Measurements from ENCODE around the gene CLRN2. TPM values are rescaled to one million over a fixed set of nuclear protein-coding genes. Genes with fewer than 3 reads are reported as not detected.
"Not testable (repeated sequence)": the region's sequence is repeated elsewhere in the genome, so short reads cannot be mapped to it uniquely, and the experiment has no call there.

CLRN2 gene
- total RNA-seq, 1 donor from 2014 or later: not detected

- Mint-ChIP-seq H3K27me3 (ENCODE audit: unreplicated experiment) (peaks cover 4% of the 10 kb centered on the region), H3K27ac (ENCODE audit: unreplicated experiment) (no peak overlapping the region), H3K9me3 (ENCODE audit: unreplicated experiment) (peaks cover 1% of the 10 kb centered on the region), H3K36me3 (ENCODE audit: unreplicated experiment) (no peaks in the 10 kb centered on the region), H3K4me3 (ENCODE audit: unreplicated experiment) (no peak overlapping the region), H3K4me1 (ENCODE audit: low read depth, unreplicated experiment) (peaks cover 5% of the 10 kb centered on the region)
- no peak for TF ChIP-seq CTCF (IDR thresholded peaks at IDR 0.05; ENCODE audit: partially characterized antibody, unreplicated experiment)
- no peak for DNase-seq
Measured at GRCh38 chr4:17565846-17566245, 50.9 kb downstream of the CLRN2 start.

GRCh38 chr4:17567271-17567670 is 52.3 kb downstream of the CLRN2 start:
- H3K9me3 Mint-ChIP-seq (ENCODE audit: unreplicated experiment): no peaks in the 10 kb centered on the region
- H3K4me1 Mint-ChIP-seq (ENCODE audit: low read depth, unreplicated experiment): no peaks in the 10 kb centered on the region
- no peak overlapping the region for H3K27ac Mint-ChIP-seq (ENCODE audit: unreplicated experiment)
- no peak for DNase-seq
- H3K4me3 Mint-ChIP-seq (ENCODE audit: unreplicated experiment): no peak overlapping the region
- no peaks in the 10 kb centered on the region for H3K36me3 Mint-ChIP-seq (ENCODE audit: unreplicated experiment)
- no peak for TF ChIP-seq CTCF (IDR thresholded peaks at IDR 0.05; ENCODE audit: partially characterized antibody, unreplicated experiment)
- peaks cover 4% of the 10 kb centered on the region for H3K27me3 Mint-ChIP-seq (ENCODE audit: unreplicated experiment)

- Mint-ChIP-seq H3K27ac (ENCODE audit: unreplicated experiment) (no peak overlapping the region), H3K27me3 (ENCODE audit: unreplicated experiment) (peaks cover 2% of the 10 kb centered on the region), H3K36me3 (ENCODE audit: unreplicated experiment) (no peaks in the 10 kb centered on the region), H3K4me1 (ENCODE audit: low read depth, unreplicated experiment) (peaks cover 4% of the 10 kb centered on the region), H3K9me3 (ENCODE audit: unreplicated experiment) (peaks cover 2% of the 10 kb centered on the region), H3K4me3 (ENCODE audit: unreplicated experiment) (no peak overlapping the region)
- DNase-seq: no peak
- TF ChIP-seq CTCF (IDR thresholded peaks at IDR 0.05; ENCODE audit: partially characterized antibody, unreplicated experiment): no peak
Measured at GRCh38 chr4:17574206-17574605, 59.2 kb downstream of the CLRN2 start.

- H3K9me3 Mint-ChIP-seq (ENCODE audit: unreplicated experiment); H3K36me3 Mint-ChIP-seq (ENCODE audit: unreplicated experiment); H3K27me3 Mint-ChIP-seq (ENCODE audit: unreplicated experiment); DNase-seq; H3K4me1 Mint-ChIP-seq (ENCODE audit: low read depth, unreplicated experiment); H3K4me3 Mint-ChIP-seq (ENCODE audit: unreplicated experiment); H3K27ac Mint-ChIP-seq (ENCODE audit: unreplicated experiment): not testable (repeated sequence)
Measured at GRCh38 chr4:17575177-17575576, 60.2 kb downstream of the CLRN2 start.

Other genes starting within 250 kb of the CLRN2 start
- gene QDPR, start 3.1 kb upstream of the CLRN2 start, total RNA-seq (ENCODE audit: unreplicated experiment): 31.6 TPM
- 24.9 TPM for gene LAP3, start 62.0 kb downstream of the CLRN2 start, total RNA-seq (ENCODE audit: unreplicated experiment)
- gene MED28, start 99.5 kb downstream of the CLRN2 start, total RNA-seq (ENCODE audit: unreplicated experiment): 60.9 TPM